ENCODE measurements around the gene KCNMA1.

GRCh38 chr10:76910184-76910962 lies 727.2 kb downstream of the KCNMA1 start:
- TF ChIP-seq, protein P1, sequence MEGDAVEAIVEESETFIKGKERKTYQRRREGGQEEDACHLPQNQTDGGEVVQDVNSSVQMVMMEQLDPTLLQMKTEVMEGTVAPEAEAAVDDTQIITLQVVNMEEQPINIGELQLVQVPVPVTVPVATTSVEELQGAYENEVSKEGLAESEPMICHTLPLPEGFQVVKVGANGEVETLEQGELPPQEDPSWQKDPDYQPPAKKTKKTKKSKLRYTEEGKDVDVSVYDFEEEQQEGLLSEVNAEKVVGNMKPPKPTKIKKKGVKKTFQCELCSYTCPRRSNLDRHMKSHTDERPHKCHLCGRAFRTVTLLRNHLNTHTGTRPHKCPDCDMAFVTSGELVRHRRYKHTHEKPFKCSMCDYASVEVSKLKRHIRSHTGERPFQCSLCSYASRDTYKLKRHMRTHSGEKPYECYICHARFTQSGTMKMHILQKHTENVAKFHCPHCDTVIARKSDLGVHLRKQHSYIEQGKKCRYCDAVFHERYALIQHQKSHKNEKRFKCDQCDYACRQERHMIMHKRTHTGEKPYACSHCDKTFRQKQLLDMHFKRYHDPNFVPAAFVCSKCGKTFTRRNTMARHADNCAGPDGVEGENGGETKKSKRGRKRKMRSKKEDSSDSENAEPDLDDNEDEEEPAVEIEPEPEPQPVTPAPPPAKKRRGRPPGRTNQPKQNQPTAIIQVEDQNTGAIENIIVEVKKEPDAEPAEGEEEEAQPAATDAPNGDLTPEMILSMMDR (IDR thresholded peaks at IDR 0.05 in 4 of 5, conservative IDR thresholded peaks at IDR 0.05 in 1 of 5): no peak
- no peak for TF ChIP-seq POLR2A (IDR thresholded peaks at IDR 0.05)
